Endothelial cell of umbilical vein (primary cell): ENCODE data around the gene TBC1D24. TPM values are rescaled to one million over a fixed set of nuclear protein-coding genes. Genes with fewer than 3 reads are reported as not detected.
A peak's percentile ranks its signal among the peaks of the same experiment; 100 is the strongest.

Experiments
- BruUV-seq: library from RNA; stranded (reverse); fragments of 400-500 nt; replicated peaks from 2 replicates; lab custom pipeline; 2021; lab: Mats Ljungman, UMichigan
- CTCF ChIA-PET: fragments of 300-600, 350-600 bp; sonication (Branson Sonifier 250); formaldehyde crosslinking; loops from one replicate; lab custom pipeline; 2021; ENCODE audit warnings: antibody characterized with exemption, inconsistent platforms; lab: Charles Lee
- POLR2A ChIA-PET: fragments of 300-600, 350-600 bp; sonication (Branson Sonifier 250); formaldehyde crosslinking; loops from one replicate; lab custom pipeline; 2021; ENCODE audit warnings: antibody characterized with exemption, inconsistent platforms; lab: Charles Lee
- DNase-seq: peaks from one replicate; pipeline ENCODE4 v3.0.0-alpha.2; 2011; ENCODE audit warnings: low read depth, low spot score
- FAIRE-seq: peaks from 2 replicates; lab custom pipeline; 2011; peaks lifted over from hg19 to GRCh38; lab: Jason Lieb, UNC
- H2AFZ ChIP-seq: 2 replicates; pipeline ENCODE4 v1.6.0; 2012; ENCODE audit warnings: low read depth, low read length, control low read depth, inconsistent platforms
- H3K27ac ChIP-seq: 2 replicates; pipeline ENCODE4 v1.5.1; 2011; ENCODE audit warnings: low read depth, mild to moderate bottlenecking, control low read depth, low read length, moderate library complexity; ENCODE audit not compliant: insufficient read depth
- H3K27me3 ChIP-seq, 2 experiments: 2 replicates each; pipeline versions ENCODE4 v1.6.0 to v1.6.1; 2011; ENCODE audit warnings: low read length in 2 of 2, mixed read lengths in 1 of 2; ENCODE audit not compliant: control insufficient read depth in 2 of 2, insufficient read depth in 2 of 2
- H3K36me3 ChIP-seq, 2 experiments: 2 replicates in 1 of 2; 3 replicates in 1 of 2; pipeline ENCODE4 v1.5.1; 2011; ENCODE audit warnings: low read length in 2 of 2, mild to moderate bottlenecking in 1 of 2, moderate library complexity in 1 of 2; ENCODE audit not compliant: control insufficient read depth in 2 of 2, insufficient read depth in 2 of 2; ENCODE audit errors: extremely low read depth in 1 of 2
- H3K4me1 ChIP-seq: 3 replicates; pipeline ENCODE4 v1.5.1; 2011; ENCODE audit warnings: mild to moderate bottlenecking, low read length; ENCODE audit not compliant: control insufficient read depth, insufficient read depth; ENCODE audit errors: extremely low read depth
- H3K4me2 ChIP-seq: 2 replicates; pipeline ENCODE4 v1.6.1; 2011; ENCODE audit warnings: low read length, control low read depth, mixed read lengths; ENCODE audit not compliant: insufficient read depth
- H3K4me3 ChIP-seq, 3 experiments: fragments of 200-600 bp in 1 of 3; sonication (generic), shearing (Covaris generic) in 1 of 3; replicated peaks in 1 of 3; 2 replicates each; pipeline ENCODE4 v1.5.1; 2011 to 2016; ENCODE audit warnings: control low read depth in 3 of 3, low read length in 3 of 3, mild to moderate bottlenecking in 2 of 3, inconsistent platforms in 1 of 3, low read depth in 1 of 3, moderate library complexity in 1 of 3; ENCODE audit not compliant: insufficient read depth in 1 of 3
- H3K79me2 ChIP-seq: 2 replicates; pipeline ENCODE4 v1.6.0; 2012; ENCODE audit warnings: low read length, inconsistent platforms; ENCODE audit not compliant: control insufficient read depth, insufficient read depth
- H3K9ac ChIP-seq: replicated peaks from 2 replicates; pipeline ENCODE3; 2011; ENCODE audit warnings: low read length, control low read depth; ENCODE audit not compliant: insufficient read depth; ENCODE audit errors: extremely low read depth
- H3K9me1 ChIP-seq: replicated peaks from 3 replicates; pipeline ENCODE4 v1.6.0; 2011; ENCODE audit warnings: mild to moderate bottlenecking, low read length; ENCODE audit not compliant: control insufficient read depth, insufficient read depth; ENCODE audit errors: extremely low read depth
- H3K9me3 ChIP-seq: replicated peaks from 2 replicates; pipeline ENCODE4 v1.5.1; 2012; ENCODE audit warnings: low read length, inconsistent platforms; ENCODE audit not compliant: control insufficient read depth, insufficient read depth
- H4K20me1 ChIP-seq: replicated peaks from 2 replicates; pipeline ENCODE3; 2011; ENCODE audit warnings: mild to moderate bottlenecking, low read length; ENCODE audit not compliant: control insufficient read depth, insufficient read depth; ENCODE audit errors: extremely low read depth
- EZH2 ChIP-seq: IDR thresholded peaks from 2 replicates; pipeline ENCODE4 v1.6.1; 2012; ENCODE audit warnings: borderline replicate concordance, low read depth, mild to moderate bottlenecking, moderate library complexity, low read length, inconsistent platforms; ENCODE audit not compliant: severe bottlenecking
- FOS ChIP-seq: IDR thresholded peaks from 2 replicates; pipeline ENCODE4 v1.6.1; 2011; ENCODE audit warnings: mild to moderate bottlenecking, low read length, moderate library complexity, borderline replicate concordance; ENCODE audit not compliant: insufficient read depth
- GATA2 ChIP-seq: IDR thresholded peaks from 2 replicates; pipeline ENCODE4 v1.7.0; 2011; ENCODE audit warnings: low read depth, mild to moderate bottlenecking, moderate library complexity, mixed read lengths, low read length; ENCODE audit not compliant: insufficient read length, insufficient read depth
- JUN ChIP-seq: IDR thresholded peaks from 2 replicates; pipeline ENCODE4 v1.6.1; 2011; ENCODE audit warnings: borderline replicate concordance, low read depth; ENCODE audit not compliant: insufficient read length, insufficient read depth
- MAX ChIP-seq: IDR thresholded peaks from 2 replicates; pipeline ENCODE4 v1.6.1; 2011; ENCODE audit not compliant: insufficient read depth, insufficient read length
- MYC ChIP-seq: IDR thresholded peaks from one replicate; pipeline ENCODE4 v1.6.1; 2011; ENCODE audit warnings: mild to moderate bottlenecking, low read depth, low read length
- POLR2A ChIP-seq: IDR thresholded peaks from 2 replicates; pipeline ENCODE4 v1.6.1; 2012; ENCODE audit warnings: low read depth, mild to moderate bottlenecking, control low read depth, low read length
- POLR2AphosphoS5 ChIP-seq: IDR thresholded peaks from 2 replicates; pipeline ENCODE4 v1.6.1; 2012; ENCODE audit warnings: low read depth, mild to moderate bottlenecking, control low read depth, low read length, moderate library complexity; ENCODE audit not compliant: insufficient read depth
- dilution Hi-C: fragments of 300-500 bp; cut with MboI; formaldehyde crosslinking; loops from one replicate; pipeline ENCODE4 v1.15.0; 2019; ENCODE audit warnings: low sequenced_read_pairs; ENCODE audit not compliant: extremely low pct_ligation_motif_present
- intact Hi-C: fragments of 100-400 bp; cut with micrococcal nuclease; formaldehyde crosslinking; loops from one replicate; pipeline ENCODE4 v1.10.0; 2022
- polyA plus RNA-seq, 4 experiments: library from polyadenylated mRNA; depleted of rRNA in 3 of 4; stranded (reverse) in 3 of 4; unstranded in 1 of 4; fragments of >200 nt; gene quantifications; 2 replicates each; pipeline versions ENCODE4 v1.2.1 to v1.2.3, GENCODE V29; 2011 to 2012; ENCODE audit warnings: missing spikeins in 1 of 4
- total RNA-seq: library from RNA; stranded (reverse); gene quantifications from 2 replicates; pipeline ENCODE4 v1.2.3, GENCODE V29; 2021
- TF ChIP-seq, protein P1 (sequence below), 2 donors: IDR thresholded peaks; 1 replicate in 1 of 2; 2 replicates in 1 of 2; pipeline ENCODE4 v1.5.1; 2011; ENCODE audit warnings: low read length in 2 of 2, mild to moderate bottlenecking in 2 of 2, moderate library complexity in 2 of 2, control low read depth in 1 of 2, inconsistent platforms in 1 of 2, low read depth in 1 of 2; ENCODE audit not compliant: insufficient read depth in 1 of 2; ENCODE audit errors: extremely low read depth in 1 of 2

Gene TBC1D24
- total and polyA plus RNA-seq, 2 donors (not counting 3 experiments of a cell fraction or from before 2014, with no cell fraction given) = 8.1 to 22.8 TPM

GRCh38 chr16:2511128-2511800, 36.3 kb downstream of the TBC1D24 start:
- ChIA-PET POLR2A (no interaction called here), CTCF (interaction anchor here (1.2 kb wide), 1 partner anchor 10 kb away, joined by 5 read pairs; no protein-coding TSS in a partner anchor)
- Histone ChIP-seq H2AFZ (peak overlapping the region; percentile 15), H4K20me1 (peaks cover 2% of the 10 kb centered on the region), H3K27ac (no peak overlapping the region), H3K9ac (no peak overlapping the region), H3K4me2 (no peak overlapping the region), H3K4me3 (no peak overlapping the region), H3K27me3 (no peaks in the 10 kb centered on the region), H3K36me3 (no peaks in the 10 kb centered on the region), H3K9me3 (no peaks in the 10 kb centered on the region), H3K4me1 (peaks cover 12% of the 10 kb centered on the region), H3K79me2 (peaks cover 24% of the 10 kb centered on the region), H3K9me1 (no peaks in the 10 kb centered on the region)
- BruUV-seq = no TSS peak
- dilution Hi-C loops (no loop called here), intact Hi-C loops (no loop called here)
- no peak for TF ChIP-seq POLR2AphosphoS5
- TF ChIP-seq JUN = no peak
- TF ChIP-seq GATA2 = no peak
- TF ChIP-seq EZH2 = no peak
- FAIRE-seq (no peak), DNase-seq (peak; percentile 59)

DNA sequence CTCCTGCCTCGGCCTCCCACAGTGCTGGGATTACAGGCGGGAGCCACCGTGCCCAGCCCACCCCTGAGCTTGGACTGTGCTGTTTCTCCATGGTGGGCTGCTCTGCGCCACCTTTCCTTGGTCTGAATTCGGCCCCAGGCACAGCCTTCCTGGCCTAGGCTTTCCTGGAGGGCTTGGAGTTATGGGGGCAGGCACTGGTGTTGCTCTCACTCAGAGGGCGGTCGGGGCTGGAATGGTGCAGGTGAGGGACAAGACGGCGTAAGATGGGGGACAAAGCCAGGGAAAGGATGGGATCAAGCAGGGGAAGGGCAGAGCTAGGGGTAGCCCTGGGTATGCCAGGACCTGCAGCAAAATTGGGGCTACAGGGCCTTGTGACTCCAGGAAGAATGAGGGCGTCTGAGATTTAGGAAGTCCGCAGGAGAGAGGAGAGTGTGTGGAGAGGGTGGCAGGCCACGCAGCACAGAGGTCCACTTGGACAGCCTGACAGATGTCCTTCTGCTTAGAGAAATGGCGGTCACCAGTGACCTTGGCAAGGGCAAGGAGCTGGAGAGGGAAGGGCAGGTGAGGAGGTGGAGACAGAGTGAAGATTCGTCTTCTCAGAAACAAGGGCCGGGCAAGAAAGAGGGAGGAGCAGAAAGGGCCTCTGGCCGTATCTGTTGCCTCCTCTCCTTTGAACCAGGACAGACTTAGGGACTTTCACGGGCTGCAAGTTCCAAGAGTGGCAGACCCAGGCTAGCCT, 37.2 kb downstream of the TBC1D24 start:
- BruUV-seq = no TSS peak
- Histone ChIP-seq H3K4me3 (no peak overlapping the region), H2AFZ (no peak overlapping the region), H3K36me3 (no peaks in the 10 kb centered on the region), H3K27me3 (no peaks in the 10 kb centered on the region), H3K9ac (no peak overlapping the region), H3K4me2 (no peak overlapping the region), H3K9me1 (no peaks in the 10 kb centered on the region), H3K27ac (no peak overlapping the region), H4K20me1 (peaks cover 2% of the 10 kb centered on the region), H3K4me1 (peaks cover 21% of the 10 kb centered on the region), H3K9me3 (no peaks in the 10 kb centered on the region), H3K79me2 (peaks cover 33% of the 10 kb centered on the region)
- CTCF ChIA-PET = interaction anchor here (1.2 kb wide), 1 partner anchor 11 kb away, joined by 5 read pairs; no protein-coding TSS in a partner anchor
- no peak for TF ChIP-seq MYC
- TF ChIP-seq POLR2A = no peak
- no peak for TF ChIP-seq JUN
- no peak for TF ChIP-seq FOS
- no peak for TF ChIP-seq GATA2
- TF ChIP-seq, protein P1, sequence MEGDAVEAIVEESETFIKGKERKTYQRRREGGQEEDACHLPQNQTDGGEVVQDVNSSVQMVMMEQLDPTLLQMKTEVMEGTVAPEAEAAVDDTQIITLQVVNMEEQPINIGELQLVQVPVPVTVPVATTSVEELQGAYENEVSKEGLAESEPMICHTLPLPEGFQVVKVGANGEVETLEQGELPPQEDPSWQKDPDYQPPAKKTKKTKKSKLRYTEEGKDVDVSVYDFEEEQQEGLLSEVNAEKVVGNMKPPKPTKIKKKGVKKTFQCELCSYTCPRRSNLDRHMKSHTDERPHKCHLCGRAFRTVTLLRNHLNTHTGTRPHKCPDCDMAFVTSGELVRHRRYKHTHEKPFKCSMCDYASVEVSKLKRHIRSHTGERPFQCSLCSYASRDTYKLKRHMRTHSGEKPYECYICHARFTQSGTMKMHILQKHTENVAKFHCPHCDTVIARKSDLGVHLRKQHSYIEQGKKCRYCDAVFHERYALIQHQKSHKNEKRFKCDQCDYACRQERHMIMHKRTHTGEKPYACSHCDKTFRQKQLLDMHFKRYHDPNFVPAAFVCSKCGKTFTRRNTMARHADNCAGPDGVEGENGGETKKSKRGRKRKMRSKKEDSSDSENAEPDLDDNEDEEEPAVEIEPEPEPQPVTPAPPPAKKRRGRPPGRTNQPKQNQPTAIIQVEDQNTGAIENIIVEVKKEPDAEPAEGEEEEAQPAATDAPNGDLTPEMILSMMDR (IDR thresholded peaks at IDR 0.05; ENCODE audit: extremely low read depth in 1 of 2, insufficient read depth in 1 of 2, low read depth in 1 of 2, low read length in 2 of 2) = no peak
- no peak for TF ChIP-seq MAX
- TF ChIP-seq EZH2 = no peak
- no peak for TF ChIP-seq POLR2AphosphoS5
- intact Hi-C loops (loop anchor here (1.0 kb wide), 1 partner anchor 26 kb away; no protein-coding TSS in a partner anchor), dilution Hi-C loops (no loop called here)
- FAIRE-seq (no peak), DNase-seq (no peak)
- POLR2A ChIA-PET = no interaction called here
